Measurements from ENCODE around the gene IBA57.
"Not testable (repeated sequence)": the region's sequence is repeated elsewhere in the genome, so short reads cannot be mapped to it uniquely, and the experiment has no call there.

IBA57 gene

DNA sequence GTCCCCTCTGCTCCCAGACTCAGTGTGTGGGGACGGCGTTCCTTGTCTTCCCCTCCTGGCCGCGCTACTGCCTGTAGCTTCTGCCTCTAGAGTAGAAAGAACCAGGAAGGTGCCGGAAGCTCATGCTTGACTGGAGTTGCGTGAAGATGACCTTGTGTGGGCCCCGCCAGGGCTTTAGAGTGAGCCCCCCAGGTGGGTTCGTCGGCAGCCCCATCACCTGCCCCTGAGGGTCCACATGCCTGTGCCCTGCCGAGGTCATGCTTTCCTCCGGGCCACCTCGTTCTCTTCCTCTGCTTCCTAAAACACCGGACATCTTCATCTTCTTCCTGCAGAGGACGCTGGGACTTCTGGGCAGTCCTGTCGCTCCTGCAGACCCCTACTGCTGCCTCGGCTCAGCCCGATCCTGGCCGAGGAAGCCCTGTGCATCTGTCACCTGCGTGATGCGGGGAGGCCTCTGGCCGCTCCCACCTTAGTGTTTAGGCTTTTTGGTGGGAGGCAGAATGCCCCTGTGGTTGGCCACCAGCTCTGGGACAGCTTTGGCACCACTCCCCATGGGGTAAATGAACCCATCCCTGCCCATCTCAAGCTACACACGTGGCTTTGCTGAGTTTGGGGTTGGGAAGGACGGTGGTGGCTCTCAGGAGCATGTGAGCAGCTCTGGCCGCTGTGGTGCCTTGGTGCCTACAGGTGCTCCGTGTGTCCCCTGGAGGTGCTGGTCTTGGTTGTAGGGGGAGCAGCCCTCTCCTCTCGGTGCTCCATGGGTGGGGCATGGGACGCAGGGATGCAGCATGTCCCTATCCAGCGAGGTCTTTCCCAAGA, 54.6 kb downstream of the IBA57 start:
- no peak for DNase-seq
- H3K27me3 ChIP-seq = no peaks in the 10 kb centered on the region
- peaks cover 4% of the 10 kb centered on the region; the same call in 1 of the 2 replicates for H3K4me1 ChIP-seq
- no peak overlapping the region for H3K4me3 ChIP-seq (ENCODE audit: low read depth, low read length)
- no peaks in the 10 kb centered on the region for H3K36me3 ChIP-seq
- H3K9me3 ChIP-seq = no peaks in the 10 kb centered on the region
- TF ChIP-seq, protein P1, sequence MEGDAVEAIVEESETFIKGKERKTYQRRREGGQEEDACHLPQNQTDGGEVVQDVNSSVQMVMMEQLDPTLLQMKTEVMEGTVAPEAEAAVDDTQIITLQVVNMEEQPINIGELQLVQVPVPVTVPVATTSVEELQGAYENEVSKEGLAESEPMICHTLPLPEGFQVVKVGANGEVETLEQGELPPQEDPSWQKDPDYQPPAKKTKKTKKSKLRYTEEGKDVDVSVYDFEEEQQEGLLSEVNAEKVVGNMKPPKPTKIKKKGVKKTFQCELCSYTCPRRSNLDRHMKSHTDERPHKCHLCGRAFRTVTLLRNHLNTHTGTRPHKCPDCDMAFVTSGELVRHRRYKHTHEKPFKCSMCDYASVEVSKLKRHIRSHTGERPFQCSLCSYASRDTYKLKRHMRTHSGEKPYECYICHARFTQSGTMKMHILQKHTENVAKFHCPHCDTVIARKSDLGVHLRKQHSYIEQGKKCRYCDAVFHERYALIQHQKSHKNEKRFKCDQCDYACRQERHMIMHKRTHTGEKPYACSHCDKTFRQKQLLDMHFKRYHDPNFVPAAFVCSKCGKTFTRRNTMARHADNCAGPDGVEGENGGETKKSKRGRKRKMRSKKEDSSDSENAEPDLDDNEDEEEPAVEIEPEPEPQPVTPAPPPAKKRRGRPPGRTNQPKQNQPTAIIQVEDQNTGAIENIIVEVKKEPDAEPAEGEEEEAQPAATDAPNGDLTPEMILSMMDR (IDR thresholded peaks at IDR 0.05; ENCODE audit: low read depth, low read length) = no peak

DNA sequence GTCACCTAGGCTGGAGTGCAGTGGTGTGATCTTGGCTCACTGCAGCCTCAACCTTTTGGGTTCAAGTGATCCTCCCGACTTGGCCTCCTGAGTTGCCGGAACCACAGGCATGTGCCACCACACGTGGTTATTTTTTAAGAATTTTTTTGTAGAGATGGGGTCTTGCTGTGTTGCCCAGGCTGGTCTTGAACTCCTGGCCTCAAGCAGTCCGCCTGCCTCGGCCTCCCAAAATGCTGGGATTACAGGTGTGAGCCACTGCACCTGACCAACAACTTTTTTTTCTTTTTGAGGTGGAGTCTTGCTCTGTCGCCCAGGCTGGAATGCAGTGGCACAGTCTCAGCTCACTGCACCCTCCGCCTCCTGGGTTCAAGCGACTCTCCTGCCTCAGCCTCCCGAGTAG, 55.5 kb downstream of the IBA57 start:
- H3K9me3 ChIP-seq; DNase-seq; H3K36me3 ChIP-seq; H3K27me3 ChIP-seq; H3K4me1 ChIP-seq; H3K4me3 ChIP-seq (ENCODE audit: low read depth, low read length): not testable (repeated sequence)

DNA sequence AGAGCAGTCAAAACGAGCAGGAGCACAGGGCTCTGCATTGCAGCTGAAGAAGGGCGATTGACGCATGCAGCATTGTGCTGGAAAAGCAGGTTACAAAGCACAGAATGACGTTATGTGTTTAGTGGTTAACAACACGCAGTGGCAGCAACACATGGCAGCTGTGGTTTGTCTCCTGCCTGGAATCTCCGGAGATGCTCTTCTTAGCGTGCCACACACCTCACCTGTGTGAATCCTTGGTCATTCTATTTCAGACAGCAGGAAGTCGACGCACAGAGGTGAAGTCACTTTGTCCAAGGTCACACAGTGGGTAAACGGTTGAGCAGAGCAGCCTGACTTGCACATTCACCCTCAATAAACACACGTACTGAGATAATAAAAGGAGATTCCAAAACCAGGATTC, 56.9 kb downstream of the IBA57 start:
- no peaks in the 10 kb centered on the region for H3K4me1 ChIP-seq
- no peaks in the 10 kb centered on the region for H3K36me3 ChIP-seq
- H3K27me3 ChIP-seq = no peaks in the 10 kb centered on the region
- H3K4me3 ChIP-seq (ENCODE audit: low read depth, low read length) = no peak overlapping the region
- H3K9me3 ChIP-seq = no peaks in the 10 kb centered on the region
- TF ChIP-seq, protein P1 (IDR thresholded peaks at IDR 0.05; ENCODE audit: low read depth, low read length) = no peak
- DNase-seq = no peak

DNA sequence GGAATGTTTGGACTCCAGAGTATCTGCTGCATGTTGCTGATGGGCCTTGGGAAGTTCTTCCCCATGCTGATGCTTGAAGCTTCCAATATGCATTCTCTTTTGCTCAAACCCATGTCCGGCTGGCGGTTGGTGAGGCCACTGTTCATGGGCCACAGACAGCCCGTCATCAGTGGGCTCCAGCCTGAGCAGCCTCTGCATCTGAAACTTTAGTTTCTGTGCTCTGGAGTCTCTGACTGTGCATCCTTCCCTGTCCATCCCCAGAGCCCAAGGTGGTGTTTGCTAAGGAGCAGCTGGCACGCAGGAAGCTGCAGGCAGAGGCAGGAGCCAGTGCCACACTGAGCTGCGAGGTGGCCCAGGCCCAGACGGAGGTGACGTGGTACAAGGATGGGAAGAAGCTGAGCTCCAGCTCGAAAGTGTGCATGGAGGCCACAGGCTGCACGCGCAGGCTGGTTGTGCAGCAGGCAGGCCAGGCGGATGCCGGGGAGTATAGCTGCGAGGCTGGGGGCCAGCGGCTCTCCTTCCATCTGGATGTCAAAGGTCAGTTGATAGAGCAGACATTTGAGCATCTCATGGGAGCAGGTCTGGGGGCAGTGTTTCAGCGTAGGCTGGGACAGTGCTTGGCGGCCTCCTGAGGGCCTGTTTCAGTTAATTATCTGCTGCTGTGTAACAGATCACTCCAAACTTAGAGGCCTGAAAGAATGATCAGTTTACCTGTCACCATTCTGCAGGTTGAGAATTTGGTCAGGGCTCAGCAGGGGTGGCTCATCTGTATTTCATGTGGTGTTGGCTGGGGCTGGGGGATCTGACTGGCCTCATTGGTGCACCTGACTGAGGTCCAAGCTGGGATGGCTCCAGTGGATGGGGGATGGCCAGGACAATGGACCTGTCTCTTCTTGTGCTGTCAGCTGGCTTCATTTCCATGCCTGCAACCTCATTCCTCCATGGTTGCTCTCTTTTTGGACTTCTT, 58.9 kb downstream of the IBA57 start:
- H3K27me3 ChIP-seq = no peaks in the 10 kb centered on the region
- H3K4me1 ChIP-seq = no peaks in the 10 kb centered on the region
- TF ChIP-seq, protein P1 (IDR thresholded peaks at IDR 0.05; ENCODE audit: low read depth, low read length) = no peak
- H3K4me3 ChIP-seq (ENCODE audit: low read depth, low read length) = no peak overlapping the region
- H3K9me3 ChIP-seq = no peaks in the 10 kb centered on the region
- H3K36me3 ChIP-seq = no peaks in the 10 kb centered on the region
- DNase-seq = no peak

DNA sequence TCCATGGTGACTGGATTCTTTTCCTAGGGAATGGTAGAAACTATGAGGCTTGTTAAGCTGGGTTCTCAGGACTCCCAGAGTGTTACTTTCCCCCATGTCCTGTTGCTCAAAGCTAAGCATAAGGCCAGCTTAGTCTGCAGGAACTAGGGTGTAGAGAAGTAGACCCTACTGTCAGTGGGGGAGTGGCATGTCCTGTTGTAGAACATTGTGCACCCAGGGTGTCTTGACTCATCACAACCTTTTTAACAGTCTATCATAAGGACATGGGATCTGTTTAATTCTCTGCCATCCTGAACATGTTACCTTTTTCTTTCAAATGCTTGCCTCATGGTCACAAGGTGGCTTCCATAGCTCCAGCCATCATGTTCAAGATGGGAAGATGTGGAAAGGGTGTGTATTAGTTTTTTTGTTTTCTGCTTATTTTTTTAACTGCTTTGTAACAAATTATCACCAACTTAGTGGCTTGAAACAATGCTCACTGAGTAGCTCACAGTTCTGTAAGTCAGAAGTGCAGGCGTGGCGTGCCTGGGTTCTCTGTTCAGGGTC, 59.6 kb downstream of the IBA57 start:
- H3K4me3 ChIP-seq (ENCODE audit: low read depth, low read length) = no peak overlapping the region
- TF ChIP-seq, protein P1 (IDR thresholded peaks at IDR 0.05; ENCODE audit: low read depth, low read length) = no peak

DNA sequence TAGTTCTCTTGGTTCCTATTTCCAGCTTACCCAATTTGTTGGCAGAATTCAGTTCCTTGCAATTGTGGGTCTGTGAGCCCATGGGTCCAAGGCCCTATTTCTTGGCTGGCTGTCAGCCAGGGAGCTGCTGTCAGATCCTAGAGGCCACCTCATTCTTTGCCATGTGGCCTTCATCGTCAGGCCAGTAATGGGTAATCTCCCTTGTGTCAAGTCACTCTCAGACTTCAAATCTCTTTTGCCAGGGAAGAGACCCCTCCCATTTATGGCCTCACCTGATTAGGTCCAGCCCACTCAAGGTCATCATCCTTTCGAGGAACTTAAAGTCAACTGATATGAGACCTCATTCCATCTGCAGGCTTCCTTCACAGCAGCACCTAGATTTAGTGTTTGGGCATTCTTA, 60.1 kb downstream of the IBA57 start:
- DNase-seq = no peak
- TF ChIP-seq, protein P1 (IDR thresholded peaks at IDR 0.05; ENCODE audit: low read depth, low read length) = no peak
- no peaks in the 10 kb centered on the region for H3K36me3 ChIP-seq

More for the DNA sequence above, 59.6 kb downstream of the IBA57 start:
- no peaks in the 10 kb centered on the region for H3K36me3 ChIP-seq
- no peaks in the 10 kb centered on the region for H3K9me3 ChIP-seq
- no peak for DNase-seq
- no peaks in the 10 kb centered on the region for H3K4me1 ChIP-seq
- H3K27me3 ChIP-seq = no peaks in the 10 kb centered on the region

More for the DNA sequence above, 60.1 kb downstream of the IBA57 start:
- Histone ChIP-seq H3K9me3 (no peaks in the 10 kb centered on the region), H3K4me1 (no peaks in the 10 kb centered on the region), H3K27me3 (no peaks in the 10 kb centered on the region), H3K4me3 (ENCODE audit: low read depth, low read length) (no peak overlapping the region)
